Measurements from ENCODE around the gene ANXA2R.

DNA sequence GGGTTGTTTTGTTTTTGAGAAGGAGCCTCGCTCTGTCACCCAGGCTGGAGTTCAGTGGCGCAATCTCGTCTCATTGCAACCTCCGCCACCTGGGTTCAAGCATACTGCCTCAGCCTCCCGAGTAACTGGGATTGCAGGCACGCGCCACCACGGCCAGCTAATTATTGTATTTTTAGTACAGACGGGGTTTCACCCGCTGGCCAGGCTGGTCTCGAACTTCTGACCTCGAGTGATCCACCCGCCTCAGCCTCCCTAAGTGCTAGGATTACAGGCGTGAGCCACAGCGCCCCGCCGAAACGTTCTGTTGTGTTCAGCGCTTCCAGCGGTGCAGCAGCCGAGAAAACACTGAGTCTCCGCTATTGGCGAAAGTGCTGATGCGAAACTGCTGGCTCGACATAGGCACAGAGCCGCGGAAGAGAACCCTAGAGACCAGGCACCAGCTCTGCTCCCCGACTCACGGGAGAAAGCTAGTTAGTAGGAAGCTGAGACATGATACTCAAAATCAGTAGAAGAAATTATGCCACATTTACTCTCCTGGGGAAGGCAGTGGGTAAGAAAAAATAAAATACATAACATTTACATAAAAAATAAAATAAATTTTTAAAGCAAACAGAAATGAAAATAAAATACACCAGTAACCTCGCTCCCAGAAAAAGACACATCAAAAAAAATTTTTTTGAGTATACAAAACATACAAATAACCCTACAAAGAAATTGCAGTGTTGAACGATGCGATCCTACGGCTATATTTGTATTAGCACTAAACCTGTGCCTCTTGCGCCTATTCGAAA is 31.6 kb downstream of the ANXA2R start:
- TF ChIP-seq SPI1 (IDR thresholded peaks at IDR 0.05; ENCODE audit: borderline replicate concordance, low read depth, low read length) (no peak), POLR2AphosphoS5 (IDR thresholded peaks at IDR 0.05; ENCODE audit: control insufficient read depth, insufficient read depth, low read depth, low read length) (peak; percentile 79; the same call in 1 of the 2 replicates), TAF1 (IDR thresholded peaks at IDR 0.05; ENCODE audit: control insufficient read depth, extremely low read depth, insufficient read depth, low read length, severe bottlenecking) (peak; percentile 91), ZBTB8A (IDR thresholded peaks at IDR 0.05; ENCODE audit: partially characterized antibody) (no peak), CCNT2 (IDR thresholded peaks at IDR 0.05; ENCODE audit: borderline replicate concordance, extremely low read depth, insufficient read length, low read depth, low read length) (no peak)
- TF ChIP-seq, protein P1, sequence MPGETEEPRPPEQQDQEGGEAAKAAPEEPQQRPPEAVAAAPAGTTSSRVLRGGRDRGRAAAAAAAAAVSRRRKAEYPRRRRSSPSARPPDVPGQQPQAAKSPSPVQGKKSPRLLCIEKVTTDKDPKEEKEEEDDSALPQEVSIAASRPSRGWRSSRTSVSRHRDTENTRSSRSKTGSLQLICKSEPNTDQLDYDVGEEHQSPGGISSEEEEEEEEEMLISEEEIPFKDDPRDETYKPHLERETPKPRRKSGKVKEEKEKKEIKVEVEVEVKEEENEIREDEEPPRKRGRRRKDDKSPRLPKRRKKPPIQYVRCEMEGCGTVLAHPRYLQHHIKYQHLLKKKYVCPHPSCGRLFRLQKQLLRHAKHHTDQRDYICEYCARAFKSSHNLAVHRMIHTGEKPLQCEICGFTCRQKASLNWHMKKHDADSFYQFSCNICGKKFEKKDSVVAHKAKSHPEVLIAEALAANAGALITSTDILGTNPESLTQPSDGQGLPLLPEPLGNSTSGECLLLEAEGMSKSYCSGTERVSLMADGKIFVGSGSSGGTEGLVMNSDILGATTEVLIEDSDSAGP (CRISPR knock-in tag; IDR thresholded peaks at IDR 0.05): no peak
- TF ChIP-seq, protein P2, sequence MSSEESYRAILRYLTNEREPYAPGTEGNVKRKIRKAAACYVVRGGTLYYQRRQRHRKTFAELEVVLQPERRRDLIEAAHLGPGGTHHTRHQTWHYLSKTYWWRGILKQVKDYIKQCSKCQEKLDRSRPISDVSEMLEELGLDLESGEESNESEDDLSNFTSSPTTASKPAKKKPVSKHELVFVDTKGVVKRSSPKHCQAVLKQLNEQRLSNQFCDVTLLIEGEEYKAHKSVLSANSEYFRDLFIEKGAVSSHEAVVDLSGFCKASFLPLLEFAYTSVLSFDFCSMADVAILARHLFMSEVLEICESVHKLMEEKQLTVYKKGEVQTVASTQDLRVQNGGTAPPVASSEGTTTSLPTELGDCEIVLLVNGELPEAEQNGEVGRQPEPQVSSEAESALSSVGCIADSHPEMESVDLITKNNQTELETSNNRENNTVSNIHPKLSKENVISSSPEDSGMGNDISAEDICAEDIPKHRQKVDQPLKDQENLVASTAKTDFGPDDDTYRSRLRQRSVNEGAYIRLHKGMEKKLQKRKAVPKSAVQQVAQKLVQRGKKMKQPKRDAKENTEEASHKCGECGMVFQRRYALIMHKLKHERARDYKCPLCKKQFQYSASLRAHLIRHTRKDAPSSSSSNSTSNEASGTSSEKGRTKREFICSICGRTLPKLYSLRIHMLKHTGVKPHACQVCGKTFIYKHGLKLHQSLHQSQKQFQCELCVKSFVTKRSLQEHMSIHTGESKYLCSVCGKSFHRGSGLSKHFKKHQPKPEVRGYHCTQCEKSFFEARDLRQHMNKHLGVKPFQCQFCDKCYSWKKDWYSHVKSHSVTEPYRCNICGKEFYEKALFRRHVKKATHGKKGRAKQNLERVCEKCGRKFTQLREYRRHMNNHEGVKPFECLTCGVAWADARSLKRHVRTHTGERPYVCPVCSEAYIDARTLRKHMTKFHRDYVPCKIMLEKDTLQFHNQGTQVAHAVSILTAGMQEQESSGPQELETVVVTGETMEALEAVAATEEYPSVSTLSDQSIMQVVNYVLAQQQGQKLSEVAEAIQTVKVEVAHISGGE (CRISPR knock-in tag; IDR thresholded peaks at IDR 0.05): peak in 1 of 3 experiments; percentile 47; a peak in 1 of 6 replicates
- TF ChIP-seq, protein P3, sequence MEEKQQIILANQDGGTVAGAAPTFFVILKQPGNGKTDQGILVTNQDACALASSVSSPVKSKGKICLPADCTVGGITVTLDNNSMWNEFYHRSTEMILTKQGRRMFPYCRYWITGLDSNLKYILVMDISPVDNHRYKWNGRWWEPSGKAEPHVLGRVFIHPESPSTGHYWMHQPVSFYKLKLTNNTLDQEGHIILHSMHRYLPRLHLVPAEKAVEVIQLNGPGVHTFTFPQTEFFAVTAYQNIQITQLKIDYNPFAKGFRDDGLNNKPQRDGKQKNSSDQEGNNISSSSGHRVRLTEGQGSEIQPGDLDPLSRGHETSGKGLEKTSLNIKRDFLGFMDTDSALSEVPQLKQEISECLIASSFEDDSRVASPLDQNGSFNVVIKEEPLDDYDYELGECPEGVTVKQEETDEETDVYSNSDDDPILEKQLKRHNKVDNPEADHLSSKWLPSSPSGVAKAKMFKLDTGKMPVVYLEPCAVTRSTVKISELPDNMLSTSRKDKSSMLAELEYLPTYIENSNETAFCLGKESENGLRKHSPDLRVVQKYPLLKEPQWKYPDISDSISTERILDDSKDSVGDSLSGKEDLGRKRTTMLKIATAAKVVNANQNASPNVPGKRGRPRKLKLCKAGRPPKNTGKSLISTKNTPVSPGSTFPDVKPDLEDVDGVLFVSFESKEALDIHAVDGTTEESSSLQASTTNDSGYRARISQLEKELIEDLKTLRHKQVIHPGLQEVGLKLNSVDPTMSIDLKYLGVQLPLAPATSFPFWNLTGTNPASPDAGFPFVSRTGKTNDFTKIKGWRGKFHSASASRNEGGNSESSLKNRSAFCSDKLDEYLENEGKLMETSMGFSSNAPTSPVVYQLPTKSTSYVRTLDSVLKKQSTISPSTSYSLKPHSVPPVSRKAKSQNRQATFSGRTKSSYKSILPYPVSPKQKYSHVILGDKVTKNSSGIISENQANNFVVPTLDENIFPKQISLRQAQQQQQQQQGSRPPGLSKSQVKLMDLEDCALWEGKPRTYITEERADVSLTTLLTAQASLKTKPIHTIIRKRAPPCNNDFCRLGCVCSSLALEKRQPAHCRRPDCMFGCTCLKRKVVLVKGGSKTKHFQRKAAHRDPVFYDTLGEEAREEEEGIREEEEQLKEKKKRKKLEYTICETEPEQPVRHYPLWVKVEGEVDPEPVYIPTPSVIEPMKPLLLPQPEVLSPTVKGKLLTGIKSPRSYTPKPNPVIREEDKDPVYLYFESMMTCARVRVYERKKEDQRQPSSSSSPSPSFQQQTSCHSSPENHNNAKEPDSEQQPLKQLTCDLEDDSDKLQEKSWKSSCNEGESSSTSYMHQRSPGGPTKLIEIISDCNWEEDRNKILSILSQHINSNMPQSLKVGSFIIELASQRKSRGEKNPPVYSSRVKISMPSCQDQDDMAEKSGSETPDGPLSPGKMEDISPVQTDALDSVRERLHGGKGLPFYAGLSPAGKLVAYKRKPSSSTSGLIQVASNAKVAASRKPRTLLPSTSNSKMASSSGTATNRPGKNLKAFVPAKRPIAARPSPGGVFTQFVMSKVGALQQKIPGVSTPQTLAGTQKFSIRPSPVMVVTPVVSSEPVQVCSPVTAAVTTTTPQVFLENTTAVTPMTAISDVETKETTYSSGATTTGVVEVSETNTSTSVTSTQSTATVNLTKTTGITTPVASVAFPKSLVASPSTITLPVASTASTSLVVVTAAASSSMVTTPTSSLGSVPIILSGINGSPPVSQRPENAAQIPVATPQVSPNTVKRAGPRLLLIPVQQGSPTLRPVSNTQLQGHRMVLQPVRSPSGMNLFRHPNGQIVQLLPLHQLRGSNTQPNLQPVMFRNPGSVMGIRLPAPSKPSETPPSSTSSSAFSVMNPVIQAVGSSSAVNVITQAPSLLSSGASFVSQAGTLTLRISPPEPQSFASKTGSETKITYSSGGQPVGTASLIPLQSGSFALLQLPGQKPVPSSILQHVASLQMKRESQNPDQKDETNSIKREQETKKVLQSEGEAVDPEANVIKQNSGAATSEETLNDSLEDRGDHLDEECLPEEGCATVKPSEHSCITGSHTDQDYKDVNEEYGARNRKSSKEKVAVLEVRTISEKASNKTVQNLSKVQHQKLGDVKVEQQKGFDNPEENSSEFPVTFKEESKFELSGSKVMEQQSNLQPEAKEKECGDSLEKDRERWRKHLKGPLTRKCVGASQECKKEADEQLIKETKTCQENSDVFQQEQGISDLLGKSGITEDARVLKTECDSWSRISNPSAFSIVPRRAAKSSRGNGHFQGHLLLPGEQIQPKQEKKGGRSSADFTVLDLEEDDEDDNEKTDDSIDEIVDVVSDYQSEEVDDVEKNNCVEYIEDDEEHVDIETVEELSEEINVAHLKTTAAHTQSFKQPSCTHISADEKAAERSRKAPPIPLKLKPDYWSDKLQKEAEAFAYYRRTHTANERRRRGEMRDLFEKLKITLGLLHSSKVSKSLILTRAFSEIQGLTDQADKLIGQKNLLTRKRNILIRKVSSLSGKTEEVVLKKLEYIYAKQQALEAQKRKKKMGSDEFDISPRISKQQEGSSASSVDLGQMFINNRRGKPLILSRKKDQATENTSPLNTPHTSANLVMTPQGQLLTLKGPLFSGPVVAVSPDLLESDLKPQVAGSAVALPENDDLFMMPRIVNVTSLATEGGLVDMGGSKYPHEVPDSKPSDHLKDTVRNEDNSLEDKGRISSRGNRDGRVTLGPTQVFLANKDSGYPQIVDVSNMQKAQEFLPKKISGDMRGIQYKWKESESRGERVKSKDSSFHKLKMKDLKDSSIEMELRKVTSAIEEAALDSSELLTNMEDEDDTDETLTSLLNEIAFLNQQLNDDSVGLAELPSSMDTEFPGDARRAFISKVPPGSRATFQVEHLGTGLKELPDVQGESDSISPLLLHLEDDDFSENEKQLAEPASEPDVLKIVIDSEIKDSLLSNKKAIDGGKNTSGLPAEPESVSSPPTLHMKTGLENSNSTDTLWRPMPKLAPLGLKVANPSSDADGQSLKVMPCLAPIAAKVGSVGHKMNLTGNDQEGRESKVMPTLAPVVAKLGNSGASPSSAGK (IDR thresholded peaks at IDR 0.05): peak; percentile 7

Data from K562 (cell line).